Neural cell (in vitro differentiated cells): ENCODE measurements around the gene PLEKHD1. TPM values are rescaled to one million over a fixed set of nuclear protein-coding genes. Genes with fewer than 3 reads are reported as not detected.

Experiments
- H2AFZ ChIP-seq: fragments of 200-600, 300-800 bp; sonication (generic), shearing (Covaris generic); 2 replicates; pipeline ENCODE4 v1.6.0; 2014; ENCODE audit warnings: low read depth, mild to moderate bottlenecking, antibody characterized with exemption, low read length, moderate library complexity
- H3F3A ChIP-seq: fragments of 200-600 bp; shearing (Covaris generic); 2 replicates; pipeline ENCODE4 v1.6.1; 2016; ENCODE audit warnings: mild to moderate bottlenecking, moderate library complexity, mixed read lengths, antibody characterized with exemption, low read length; ENCODE audit not compliant: insufficient read depth, poor library complexity, severe bottlenecking
- H3K27ac ChIP-seq: fragments of 200-600, 300-800 bp; sonication (generic), shearing (Covaris generic); 2 replicates; pipeline ENCODE4 v1.5.1; 2014; ENCODE audit warnings: mild to moderate bottlenecking, low read length, moderate library complexity
- H3K27me3 ChIP-seq: fragments of 300-800, 200-600 bp; sonication (generic), shearing (Covaris generic); 2 replicates; pipeline ENCODE4 v1.6.0; 2014; ENCODE audit warnings: mild to moderate bottlenecking, low read depth, low read length, moderate library complexity; ENCODE audit not compliant: insufficient read depth
- H3K36me3 ChIP-seq: fragments of 300-800, 200-600 bp; sonication (generic), shearing (Covaris generic); 2 replicates; pipeline ENCODE4 v1.5.1; 2014; ENCODE audit warnings: mild to moderate bottlenecking, antibody characterized with exemption, low read length, moderate library complexity; ENCODE audit not compliant: insufficient read depth
- H3K4me2 ChIP-seq: fragments of 300-800, 200-600 bp; sonication (generic), shearing (Covaris generic); 2 replicates; pipeline ENCODE4 v1.6.0; 2014; ENCODE audit warnings: mild to moderate bottlenecking, low read length
- H3K4me3 ChIP-seq: fragments of 300-800, 200-600 bp; sonication (generic), shearing (Covaris generic); 2 replicates; pipeline ENCODE4 v1.5.1; 2014; ENCODE audit warnings: mild to moderate bottlenecking, low read length, moderate library complexity
- H3K79me2 ChIP-seq: fragments of 200-600 bp; shearing (Covaris generic); replicated peaks from 2 replicates; pipeline ENCODE4 v1.6.0; 2014; ENCODE audit warnings: mild to moderate bottlenecking, low read length, moderate library complexity; ENCODE audit not compliant: insufficient read depth
- H3K9ac ChIP-seq: fragments of 300-800, 200-600 bp; sonication (generic), shearing (Covaris generic); 2 replicates; pipeline ENCODE4 v1.6.1; 2016; ENCODE audit warnings: mild to moderate bottlenecking, low read length, mixed read lengths
- H3K9me2 ChIP-seq: fragments of 200-600 bp; shearing (Covaris generic); 2 replicates; pipeline ENCODE4 v1.6.1; 2016; ENCODE audit warnings: mild to moderate bottlenecking, low read length, mixed read lengths; ENCODE audit not compliant: insufficient read depth
- H3K9me3 ChIP-seq: fragments of 200-600, 300-800 bp; sonication (generic), shearing (Covaris generic); 2 replicates; pipeline ENCODE4 v1.6.1; 2016; ENCODE audit warnings: mild to moderate bottlenecking, mixed run types, low read length, moderate library complexity, mixed read lengths
- H4K20me1 ChIP-seq: fragments of 200-600 bp; shearing (Covaris generic); 2 replicates; pipeline ENCODE4 v1.6.1; 2016; ENCODE audit warnings: mild to moderate bottlenecking, mixed run types; ENCODE audit not compliant: insufficient read depth
- CTCF ChIP-seq: fragments of 450-650 bp; IDR thresholded peaks from 2 replicates; pipeline ENCODE4 v1.5.1; 2014; ENCODE audit warnings: antibody characterized with exemption, mild to moderate bottlenecking, moderate library complexity; ENCODE audit not compliant: poor library complexity, severe bottlenecking
- EP300 ChIP-seq: fragments of 450-650 bp; conservative IDR thresholded peaks from 2 replicates; pipeline ENCODE4 v1.6.1; 2014; ENCODE audit warnings: antibody characterized with exemption, mild to moderate bottlenecking, moderate library complexity; ENCODE audit not compliant: poor library complexity, severe bottlenecking
- EZH2 ChIP-seq: fragments of 200-600, 300-800 bp; shearing (Covaris generic), sonication (generic); IDR thresholded peaks from 2 replicates; pipeline ENCODE4 v1.6.1; 2014; ENCODE audit warnings: antibody characterized with exemption, low read length, borderline replicate concordance, mild to moderate bottlenecking; ENCODE audit not compliant: insufficient read depth, poor library complexity, severe bottlenecking
- MXI1 ChIP-seq: fragments of 450-650 bp; conservative IDR thresholded peaks from 2 replicates; pipeline ENCODE4 v1.6.1; 2014; ENCODE audit warnings: antibody characterized with exemption, mild to moderate bottlenecking; ENCODE audit not compliant: poor library complexity, severe bottlenecking
- POLR2AphosphoS5 ChIP-seq: IDR thresholded peaks from 2 replicates; pipeline ENCODE4 v1.6.1; 2012
- RAD21 ChIP-seq: fragments of 450-650 bp; conservative IDR thresholded peaks from 2 replicates; pipeline ENCODE4 v1.6.1; 2014; ENCODE audit warnings: antibody characterized with exemption, mild to moderate bottlenecking, moderate library complexity
- REST ChIP-seq: IDR thresholded peaks from 2 replicates; pipeline ENCODE4 v1.6.1; 2012; ENCODE audit warnings: borderline replicate concordance
- SMC3 ChIP-seq: fragments of 450-650 bp; conservative IDR thresholded peaks from 2 replicates; pipeline ENCODE4 v1.6.1; 2014; ENCODE audit warnings: antibody characterized with exemption, mild to moderate bottlenecking, moderate library complexity; ENCODE audit not compliant: poor library complexity
- TAF1 ChIP-seq: IDR thresholded peaks from 2 replicates; pipeline ENCODE4 v1.6.1; 2012; ENCODE audit warnings: low read depth
- polyA plus RNA-seq: library from polyadenylated mRNA; depleted of rRNA; stranded (reverse); fragments of >200 nt; gene quantifications from 2 replicates; pipeline ENCODE4 v1.2.3, GENCODE V29; 2014

Gene PLEKHD1
- polyA plus RNA-seq, 1 donor from 2014 or later: 0.52 TPM

GRCh38 chr14:69501423-69501838 lies 16.9 kb downstream of the PLEKHD1 start:
- Histone ChIP-seq H3F3A (no peaks in the 10 kb centered on the region), H3K9me2 (no peaks in the 10 kb centered on the region), H3K27ac (no peak overlapping the region), H4K20me1 (no peaks in the 10 kb centered on the region), H3K4me3 (no peak overlapping the region), H3K79me2 (no peaks in the 10 kb centered on the region), H3K36me3 (no peaks in the 10 kb centered on the region), H3K27me3 (no peaks in the 10 kb centered on the region), H3K9ac (no peak overlapping the region), H3K4me2 (no peak overlapping the region), H3K9me3 (no peaks in the 10 kb centered on the region), H2AFZ (no peak overlapping the region)
- TF ChIP-seq TAF1 (no peak), EZH2 (no peak), POLR2AphosphoS5 (no peak), REST (no peak), MXI1 (no peak), RAD21 (no peak), CTCF (no peak), EP300 (no peak), SMC3 (no peak)

- H4K20me1 ChIP-seq: no peaks in the 10 kb centered on the region
- no peaks in the 10 kb centered on the region for H3K9me2 ChIP-seq
- H3K4me3 ChIP-seq: no peak overlapping the region
- H3F3A ChIP-seq: no peaks in the 10 kb centered on the region
- no peaks in the 10 kb centered on the region for H3K9me3 ChIP-seq
- H3K4me2 ChIP-seq: no peak overlapping the region
- H3K79me2 ChIP-seq: no peaks in the 10 kb centered on the region
- TF ChIP-seq CTCF (no peak), RAD21 (no peak), MXI1 (no peak), POLR2AphosphoS5 (no peak), TAF1 (no peak), EZH2 (no peak), EP300 (no peak), REST (no peak), SMC3 (no peak)
- no peak overlapping the region for H2AFZ ChIP-seq
- H3K27me3 ChIP-seq: no peaks in the 10 kb centered on the region
- no peak overlapping the region for H3K27ac ChIP-seq
- H3K9ac ChIP-seq: no peak overlapping the region
- H3K36me3 ChIP-seq: no peaks in the 10 kb centered on the region
These were observed 20.2 kb downstream of the PLEKHD1 start for GRCh38 chr14:69504775-69505174.
